Ascending aorta (tissue), 2 donors: ENCODE results near the gene ACADL. TPM values are rescaled to one million over a fixed set of nuclear protein-coding genes. Genes with fewer than 3 reads are reported as not detected.

ENCODE experiments used
- DNase-seq, 2 donors: peaks; one replicate each; pipeline ENCODE4 v3.0.0-alpha.2; 2019; ENCODE audit warnings: low spot score in 2 of 2
- H3K27ac ChIP-seq, 2 donors: fragments of 200-600 bp; sonication (generic); one replicate each; pipeline ENCODE4 v1.5.1; 2016 to 2017; ENCODE audit warnings: mild to moderate bottlenecking in 1 of 2
- H3K27me3 ChIP-seq: fragments of 200-600 bp; sonication (generic); one replicate; pipeline ENCODE4 v1.5.1; 2017
- H3K36me3 ChIP-seq, 2 donors: fragments of 200-600 bp; sonication (generic); one replicate each; pipeline ENCODE4 v1.5.1; 2016
- H3K4me1 ChIP-seq, 2 donors: fragments of 200-600 bp; sonication (generic); one replicate each; pipeline ENCODE4 v1.5.1; 2016 to 2017; ENCODE audit warnings: mild to moderate bottlenecking in 1 of 2
- H3K4me3 ChIP-seq, 2 donors: fragments of 200-600 bp; sonication (generic); one replicate each; pipeline ENCODE4 v1.5.1; 2016 to 2017; ENCODE audit warnings: mild to moderate bottlenecking in 1 of 2
- H3K9me3 ChIP-seq, 2 donors: fragments of 200-600 bp; sonication (generic); one replicate each; pipeline ENCODE4 v1.5.1; 2016
- intact Hi-C: fragments of 100-400 bp; cut with DNase I; formaldehyde crosslinking; loops from one replicate; pipeline ENCODE4 v1.15.1; 2023
- total RNA-seq: library from RNA; depleted of rRNA; stranded (reverse); fragments of >200 nt; gene quantifications from one replicate; pipeline ENCODE4 v1.1.0, GENCODE V29; 2016
- TF ChIP-seq, protein P1 (sequence below), 3 experiments: fragments of 200-600 bp in 2 of 3; fragments of 450-650 bp in 1 of 3; sonication (generic) in 2 of 3; IDR thresholded peaks; one replicate each; pipeline ENCODE4 v1.5.1; 2016 to 2019; ENCODE audit warnings: antibody characterized with exemption in 3 of 3, mild to moderate bottlenecking in 1 of 3, moderate library complexity in 1 of 3

The ACADL gene
- total RNA-seq, 1 donor from 2014 or later, result 18.5 TPM

DNA sequence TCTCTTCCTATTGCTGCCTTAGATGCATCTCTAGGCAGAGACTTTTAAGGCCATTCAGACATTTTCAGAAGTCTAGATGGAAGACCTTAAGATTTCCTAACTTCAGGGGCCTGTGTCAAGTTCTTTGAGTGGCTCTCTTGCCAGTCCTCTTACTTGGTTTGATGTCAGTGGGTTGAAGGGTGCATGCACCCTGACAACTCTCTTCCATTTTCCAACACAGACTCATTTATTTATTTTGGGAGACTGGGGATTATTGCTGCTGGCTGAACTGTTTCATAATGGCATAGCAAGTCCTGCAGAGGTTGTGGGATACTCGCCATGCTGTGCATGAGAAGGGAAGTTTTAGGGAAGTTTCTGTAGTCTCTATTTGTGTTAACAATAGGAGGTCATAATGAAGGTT is 39.0 kb upstream of the ACADL start:
- H3K4me1 ChIP-seq, result no peaks in the 10 kb centered on the region
- intact Hi-C loops, result no loop called here
- no peak overlapping the region for H3K4me3 ChIP-seq
- H3K36me3 ChIP-seq, result no peaks in the 10 kb centered on the region
- no peak overlapping the region for H3K27ac ChIP-seq
- H3K27me3 ChIP-seq, result no peaks in the 10 kb centered on the region
- TF ChIP-seq, protein P1, sequence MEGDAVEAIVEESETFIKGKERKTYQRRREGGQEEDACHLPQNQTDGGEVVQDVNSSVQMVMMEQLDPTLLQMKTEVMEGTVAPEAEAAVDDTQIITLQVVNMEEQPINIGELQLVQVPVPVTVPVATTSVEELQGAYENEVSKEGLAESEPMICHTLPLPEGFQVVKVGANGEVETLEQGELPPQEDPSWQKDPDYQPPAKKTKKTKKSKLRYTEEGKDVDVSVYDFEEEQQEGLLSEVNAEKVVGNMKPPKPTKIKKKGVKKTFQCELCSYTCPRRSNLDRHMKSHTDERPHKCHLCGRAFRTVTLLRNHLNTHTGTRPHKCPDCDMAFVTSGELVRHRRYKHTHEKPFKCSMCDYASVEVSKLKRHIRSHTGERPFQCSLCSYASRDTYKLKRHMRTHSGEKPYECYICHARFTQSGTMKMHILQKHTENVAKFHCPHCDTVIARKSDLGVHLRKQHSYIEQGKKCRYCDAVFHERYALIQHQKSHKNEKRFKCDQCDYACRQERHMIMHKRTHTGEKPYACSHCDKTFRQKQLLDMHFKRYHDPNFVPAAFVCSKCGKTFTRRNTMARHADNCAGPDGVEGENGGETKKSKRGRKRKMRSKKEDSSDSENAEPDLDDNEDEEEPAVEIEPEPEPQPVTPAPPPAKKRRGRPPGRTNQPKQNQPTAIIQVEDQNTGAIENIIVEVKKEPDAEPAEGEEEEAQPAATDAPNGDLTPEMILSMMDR (IDR thresholded peaks at IDR 0.05), result no peak
- no peak for DNase-seq
- H3K9me3 ChIP-seq, result no peaks in the 10 kb centered on the region

DNA sequence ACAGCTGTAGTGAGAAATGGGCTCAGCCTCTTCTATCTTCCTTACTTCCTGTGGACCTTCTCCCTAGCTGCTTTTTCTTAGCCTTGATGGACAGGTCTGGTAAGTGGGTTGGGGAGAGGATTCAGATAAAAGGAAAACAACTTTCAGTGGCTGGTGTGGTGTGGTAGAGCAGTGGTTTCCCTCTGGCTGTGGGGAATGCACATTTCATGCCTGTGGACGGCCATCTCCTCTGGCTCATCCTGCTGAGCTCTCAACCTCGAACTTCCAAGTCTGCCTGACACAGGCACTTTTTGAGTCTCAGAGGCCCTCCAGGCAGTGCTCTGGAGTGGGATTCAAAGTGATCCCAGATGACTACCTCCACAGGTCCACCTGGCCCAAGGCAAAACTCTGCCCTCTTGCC is 38.6 kb upstream of the ACADL start:
- no peaks in the 10 kb centered on the region for H3K27me3 ChIP-seq
- H3K9me3 ChIP-seq, result no peaks in the 10 kb centered on the region
- H3K36me3 ChIP-seq, result no peaks in the 10 kb centered on the region
- H3K27ac ChIP-seq, result no peak overlapping the region
- H3K4me1 ChIP-seq, result no peaks in the 10 kb centered on the region
- H3K4me3 ChIP-seq, result no peak overlapping the region
- TF ChIP-seq, protein P1 (IDR thresholded peaks at IDR 0.05), result no peak
- intact Hi-C loops, result no loop called here
- DNase-seq, result no peak

DNA sequence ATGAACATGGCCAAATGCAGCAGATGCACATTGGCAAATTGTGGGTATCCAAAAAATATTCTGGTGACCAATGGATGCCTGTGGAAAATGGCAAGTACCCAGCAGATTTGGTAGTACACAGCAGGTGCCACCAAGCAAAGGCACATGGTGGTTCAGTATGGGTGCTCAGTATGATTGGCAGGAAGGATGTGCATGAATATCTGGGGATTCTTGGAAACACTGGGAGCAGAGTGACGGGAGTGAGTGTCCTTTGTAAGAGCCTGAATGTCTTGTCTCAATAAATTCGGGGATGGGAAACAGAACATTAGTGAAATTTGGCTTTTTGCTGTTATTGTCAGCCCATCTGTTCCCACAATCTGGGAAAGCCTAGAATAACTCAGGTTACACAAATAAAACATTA is 36.8 kb upstream of the ACADL start:
- no peaks in the 10 kb centered on the region for H3K27me3 ChIP-seq
- intact Hi-C loops, result no loop called here
- TF ChIP-seq, protein P1 (IDR thresholded peaks at IDR 0.05), result no peak
- no peaks in the 10 kb centered on the region for H3K4me1 ChIP-seq
- no peak overlapping the region for H3K27ac ChIP-seq
- H3K4me3 ChIP-seq, result no peak overlapping the region
- H3K36me3 ChIP-seq, result no peaks in the 10 kb centered on the region
- no peak for DNase-seq
- no peaks in the 10 kb centered on the region for H3K9me3 ChIP-seq

DNA sequence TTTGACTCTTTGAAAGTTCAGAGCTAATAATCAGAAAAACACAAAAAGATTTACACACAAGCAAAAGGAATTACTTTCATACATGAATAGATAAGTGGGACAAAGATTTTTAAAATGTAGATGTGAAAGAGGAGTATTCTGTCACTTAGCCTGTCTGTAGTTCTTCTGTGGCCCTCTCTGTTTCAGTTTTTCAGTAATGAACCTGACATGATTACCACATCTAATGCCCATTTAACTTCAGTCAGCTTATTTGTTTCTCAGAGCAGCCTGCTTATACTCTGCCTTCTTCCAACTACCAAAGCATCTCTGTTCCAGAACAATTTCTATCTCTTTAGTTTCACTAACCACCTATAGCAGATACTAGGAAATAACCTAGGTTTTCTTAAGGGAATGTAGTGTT is 34.4 kb upstream of the ACADL start:
- no peaks in the 10 kb centered on the region for H3K27me3 ChIP-seq
- no peaks in the 10 kb centered on the region for H3K36me3 ChIP-seq
- H3K4me3 ChIP-seq, result no peak overlapping the region
- intact Hi-C loops, result no loop called here
- no peaks in the 10 kb centered on the region for H3K9me3 ChIP-seq
- H3K4me1 ChIP-seq, result no peaks in the 10 kb centered on the region
- H3K27ac ChIP-seq, result no peak overlapping the region
- no peak for DNase-seq
- TF ChIP-seq, protein P1 (IDR thresholded peaks at IDR 0.05), result no peak

DNA sequence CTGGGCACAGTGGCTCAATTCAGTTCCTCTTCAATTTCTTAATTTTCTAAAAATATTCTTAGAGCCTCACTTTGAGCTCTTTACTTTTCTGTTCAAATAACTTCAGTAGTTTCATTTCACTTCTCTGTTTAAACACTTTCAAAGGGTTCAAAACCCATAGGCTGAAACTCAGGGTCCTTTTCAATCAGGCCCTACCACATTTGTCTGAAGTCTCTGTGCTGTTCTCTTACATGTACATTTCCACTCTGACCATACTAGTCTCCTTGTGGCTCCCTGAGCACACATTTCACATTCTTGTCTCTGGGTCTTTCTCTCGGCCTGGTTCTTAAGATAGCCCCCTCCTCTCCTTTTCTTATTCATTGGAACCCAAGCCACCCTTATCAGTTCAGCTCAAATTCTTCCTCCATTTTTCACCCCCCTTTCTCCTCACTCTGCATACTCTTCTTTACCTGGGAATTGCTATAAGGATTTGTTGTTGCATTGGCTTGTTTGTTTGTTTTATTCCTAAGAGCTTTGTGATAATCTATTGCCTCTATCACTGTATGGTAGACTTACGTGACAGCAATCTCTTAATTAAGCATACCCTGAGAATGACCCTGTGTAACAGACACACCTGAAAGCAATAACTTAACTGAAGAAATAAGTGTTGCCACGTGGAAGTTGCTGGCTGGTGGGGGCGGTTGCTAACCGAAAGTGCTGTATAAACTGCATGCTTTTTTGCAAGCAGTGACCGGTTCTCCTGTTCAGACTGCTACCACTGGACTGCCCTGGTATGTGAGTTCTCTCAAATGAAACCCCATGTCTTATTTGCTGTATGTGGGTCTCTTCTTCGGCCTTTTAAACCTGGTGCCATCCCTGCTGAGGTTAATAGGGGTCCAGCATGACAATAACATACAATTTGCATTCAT is 27.7 kb upstream of the ACADL start:
- Histone ChIP-seq H3K4me3 (no peak overlapping the region), H3K27me3 (no peaks in the 10 kb centered on the region), H3K36me3 (no peaks in the 10 kb centered on the region), H3K4me1 (no peaks in the 10 kb centered on the region), H3K27ac (no peak overlapping the region), H3K9me3 (no peaks in the 10 kb centered on the region)
- no peak for DNase-seq
- TF ChIP-seq, protein P1 (IDR thresholded peaks at IDR 0.05), result no peak
- intact Hi-C loops, result loop anchor here (5.0 kb wide), 1 partner anchor 904 kb away; no protein-coding TSS in a partner anchor
